ENCODE results near the gene ZNF587.
"Not testable (repeated sequence)": the region's sequence is repeated elsewhere in the genome, so short reads cannot be mapped to it uniquely, and the experiment has no call there.

ZNF587 gene

DNA sequence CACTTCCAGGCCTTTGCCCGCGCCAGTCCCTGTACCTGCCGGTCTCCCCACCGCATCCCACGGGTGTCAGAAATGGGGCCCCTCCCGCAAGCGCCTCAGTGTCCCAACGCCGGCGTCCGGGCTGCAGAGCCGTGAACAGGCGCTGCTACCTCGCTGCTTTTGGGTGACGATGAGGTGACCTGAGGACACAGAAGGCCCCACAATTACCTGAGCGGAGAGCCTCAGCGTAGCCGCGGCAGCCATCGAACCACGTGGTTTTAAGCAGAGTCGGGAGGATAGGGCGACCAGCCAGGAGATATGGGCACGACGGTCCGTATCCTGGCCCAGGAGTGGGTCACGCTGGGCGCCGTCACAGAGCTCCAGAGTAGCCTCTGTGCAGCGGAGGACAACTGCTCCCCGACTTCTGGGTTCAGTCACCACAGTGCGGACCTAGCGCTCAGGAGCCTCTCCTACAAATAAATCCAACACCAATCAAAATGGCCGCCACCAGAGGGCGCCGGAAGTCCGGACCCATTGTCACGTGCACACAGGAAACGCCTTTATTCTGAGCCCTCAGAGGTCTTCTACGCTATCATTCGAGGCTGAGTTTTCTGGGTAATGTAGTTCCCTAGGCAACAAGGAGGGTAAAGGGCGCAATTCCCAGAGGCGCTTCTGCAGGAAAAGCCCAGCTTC, 39.0 kb downstream of the ZNF587 start, which contains the start of gene ZNF814:
Gene ZNF814, minus strand, starts transcription at position 478 of the 672 bp plus-strand sequence. Its CDS starts 235 bp downstream, at position 243.
- DNase-seq: peak; percentile 73

DNA sequence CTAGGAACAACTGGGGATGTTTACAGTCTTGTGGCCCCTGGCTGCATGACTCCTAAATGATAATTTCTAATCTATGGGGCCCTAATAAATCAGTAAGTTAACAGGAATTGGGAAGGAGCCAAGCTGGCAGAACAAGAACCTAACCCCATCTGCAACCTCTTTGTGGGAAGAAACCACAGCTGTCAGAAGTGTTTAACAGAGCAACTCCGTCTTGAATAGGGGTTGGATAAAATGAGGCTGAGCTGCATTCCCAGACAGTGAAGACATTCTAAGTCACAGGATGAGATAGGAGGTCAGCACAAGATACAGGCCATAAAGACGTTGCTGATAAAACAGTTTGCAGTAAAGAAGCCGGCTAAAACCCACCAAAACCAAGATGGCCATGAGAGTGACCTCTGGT, 41.0 kb downstream of the ZNF587 start:
- DNase-seq: not testable (repeated sequence)

DNA sequence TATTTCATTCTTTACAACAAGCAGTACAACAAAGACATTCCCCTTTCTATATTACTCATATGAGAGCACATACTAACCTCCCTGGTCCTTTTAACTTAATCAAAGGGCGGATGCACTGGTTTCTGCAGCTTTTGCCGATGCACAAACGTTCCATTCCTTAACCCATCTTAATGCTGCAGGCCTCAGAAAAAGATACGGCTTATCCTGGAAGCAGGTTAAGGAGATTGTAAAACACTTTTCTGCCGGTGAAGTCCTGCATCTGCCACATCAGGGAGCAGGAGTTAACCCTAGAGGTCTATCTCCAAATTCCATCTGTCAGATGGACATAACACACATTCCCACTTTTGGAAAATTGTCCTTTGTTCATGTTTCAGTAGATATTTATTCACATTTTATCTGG, 50.7 kb downstream of the ZNF587 start:
- no peak for DNase-seq

DNA sequence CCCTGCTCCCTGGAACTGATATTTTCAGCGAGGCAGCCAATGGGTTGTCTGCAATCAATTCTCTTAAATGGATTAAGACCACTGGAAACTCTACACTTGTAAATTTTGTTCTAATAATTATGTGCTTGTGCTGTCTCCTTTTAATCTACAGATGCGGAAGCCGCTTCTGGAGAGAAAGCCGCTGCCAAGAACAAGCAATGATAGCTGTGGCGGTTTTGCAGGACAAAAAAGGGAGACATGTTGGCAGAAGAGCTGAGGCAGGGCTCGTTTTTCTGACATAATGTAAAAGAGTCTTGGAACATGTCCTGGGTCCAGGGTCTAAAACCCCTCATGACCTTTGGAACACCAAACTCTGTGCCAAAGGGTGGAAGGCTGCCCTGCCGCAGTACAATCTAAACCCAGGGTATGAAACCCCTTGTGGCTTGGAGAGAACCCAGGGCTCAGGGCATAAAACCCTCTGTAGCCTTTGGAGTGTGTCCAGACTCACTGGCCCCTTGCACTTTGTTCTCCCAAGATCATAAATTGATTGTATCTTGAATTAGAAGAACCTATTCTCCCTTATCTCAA, 54.0 kb downstream of the ZNF587 start:
- no peak for DNase-seq

DNA sequence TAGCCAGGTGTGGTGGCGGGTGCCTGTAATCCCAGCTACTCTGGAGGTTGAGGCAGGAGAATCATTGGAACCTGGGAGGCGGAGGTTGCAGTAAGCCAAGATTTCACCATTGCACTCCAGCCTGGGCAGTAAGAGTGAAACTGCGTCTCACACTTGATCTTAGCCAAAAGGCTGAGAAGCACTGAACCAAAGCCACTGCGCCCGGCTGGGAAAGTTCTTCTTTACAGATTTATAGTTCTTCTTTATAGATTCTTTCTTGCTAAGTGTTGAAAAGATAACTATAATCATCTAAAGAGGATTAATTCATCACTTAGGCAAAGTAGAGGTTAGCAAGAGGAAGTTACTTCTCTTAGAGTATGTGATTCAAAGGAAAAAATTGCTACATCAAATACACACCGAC, 55.6 kb downstream of the ZNF587 start:
- no peak for DNase-seq

DNA sequence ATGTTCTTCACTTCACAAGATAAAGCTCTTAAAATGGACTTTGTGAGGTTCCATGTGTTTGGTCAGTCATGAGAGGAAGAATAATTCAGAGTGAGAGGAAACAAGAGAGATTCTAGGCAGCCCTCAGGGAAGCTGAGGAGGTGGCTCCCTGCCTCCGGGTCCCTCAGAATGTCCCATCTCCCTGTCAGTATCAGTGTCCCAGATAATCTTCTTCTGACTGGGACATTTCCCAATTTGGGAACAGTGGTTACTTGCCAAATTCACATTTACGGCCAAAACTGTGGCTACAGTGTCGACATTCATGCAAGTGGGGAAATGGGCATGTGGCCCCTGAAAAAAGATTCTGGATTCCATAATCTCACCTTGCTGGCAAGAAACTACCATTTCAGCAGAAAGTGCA, 57.7 kb downstream of the ZNF587 start:
- DNase-seq: no peak

DNA sequence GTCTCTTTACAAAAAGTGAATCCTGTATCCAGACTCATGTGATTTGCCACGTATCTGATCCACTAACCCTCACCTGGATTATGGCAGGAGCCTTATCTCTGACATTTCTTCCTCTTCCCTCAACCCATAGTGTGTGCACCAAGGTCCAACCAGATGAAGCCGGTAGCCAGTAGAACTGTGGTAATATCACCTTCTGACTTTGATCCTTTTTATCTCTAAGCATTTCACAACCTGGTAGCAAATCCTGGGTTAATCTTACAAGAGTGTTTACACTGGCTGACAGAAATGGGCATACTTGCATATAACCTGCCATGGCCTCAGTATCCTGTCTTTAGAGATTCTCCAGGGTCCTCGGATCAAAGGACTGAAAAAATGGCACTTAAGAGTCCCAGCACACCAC, 64.9 kb downstream of the ZNF587 start:
- no peak for DNase-seq
